ENCODE data around the gene PMM2.
"Not testable (repeated sequence)": the region's sequence is repeated elsewhere in the genome, so short reads cannot be mapped to it uniquely, and the experiment has no call there.

PMM2 gene

DNA sequence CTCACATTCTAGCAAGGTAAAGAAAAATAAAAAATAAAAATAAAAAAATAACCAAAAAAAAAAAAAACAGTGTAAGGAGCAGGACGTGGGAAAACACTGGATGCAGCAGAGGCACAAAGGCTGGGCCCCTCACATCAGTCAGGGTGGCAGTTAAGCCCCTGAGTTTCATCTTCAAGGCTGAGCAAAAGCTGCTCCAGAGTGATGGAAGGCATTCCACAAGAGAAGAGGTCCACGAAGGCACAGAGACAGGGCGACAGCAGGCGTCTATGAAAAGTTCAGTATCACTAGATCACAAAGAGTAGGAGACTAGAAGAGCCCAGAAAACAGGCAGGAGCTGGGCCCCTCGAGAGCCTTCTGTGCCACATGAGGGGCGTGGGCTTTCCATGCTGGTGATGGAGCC is 12.2 kb upstream of the PMM2 start:
- DNase-seq, result no peak

DNA sequence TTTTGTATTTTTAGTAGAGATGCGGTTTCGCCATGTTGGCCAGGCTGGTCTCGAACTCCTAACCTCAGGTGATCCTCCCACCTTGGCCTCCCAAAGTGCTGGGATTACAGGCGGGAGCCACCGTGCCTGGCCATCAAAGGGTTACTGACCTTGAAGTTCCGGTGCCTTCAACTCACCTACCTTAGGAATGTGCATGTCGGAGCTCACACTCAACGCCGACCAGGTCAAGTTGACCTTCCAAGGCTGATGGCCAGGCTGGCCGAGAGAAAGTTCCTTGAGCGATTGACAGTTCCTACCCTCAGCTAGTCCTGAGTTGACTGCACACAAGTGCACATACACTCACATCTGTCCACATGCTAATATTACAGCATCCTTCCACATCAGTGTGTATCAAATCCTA is 11.3 kb upstream of the PMM2 start:
- not testable (repeated sequence) for DNase-seq

DNA sequence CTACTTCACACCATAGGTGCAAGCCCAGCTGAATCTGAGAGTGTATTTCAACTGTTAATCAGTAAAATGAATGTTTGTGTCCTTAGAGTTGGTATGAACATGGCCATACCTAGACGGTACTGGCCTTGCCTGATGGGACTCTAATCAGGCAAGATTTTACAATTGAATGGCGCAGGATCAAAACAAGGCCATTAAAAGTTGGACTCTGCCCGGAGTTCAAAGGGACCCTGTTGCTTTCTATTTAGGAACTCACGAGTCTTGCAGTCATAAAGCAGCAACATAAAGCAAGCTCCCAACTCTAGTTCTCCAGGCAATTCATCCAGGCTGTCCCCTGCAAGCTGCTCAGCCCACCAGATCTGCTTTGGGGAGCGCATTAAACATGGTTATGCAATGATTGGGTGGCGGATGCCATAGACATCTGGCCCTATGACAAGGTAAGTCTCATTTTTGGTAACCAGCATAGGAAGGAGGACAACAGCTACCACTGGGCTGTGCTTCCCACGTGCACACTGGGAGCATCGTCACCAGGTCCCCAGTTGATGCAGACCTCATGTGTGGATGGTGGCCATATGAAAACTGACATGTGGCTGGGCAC is 9.0 kb upstream of the PMM2 start:
- no peak for DNase-seq

DNA sequence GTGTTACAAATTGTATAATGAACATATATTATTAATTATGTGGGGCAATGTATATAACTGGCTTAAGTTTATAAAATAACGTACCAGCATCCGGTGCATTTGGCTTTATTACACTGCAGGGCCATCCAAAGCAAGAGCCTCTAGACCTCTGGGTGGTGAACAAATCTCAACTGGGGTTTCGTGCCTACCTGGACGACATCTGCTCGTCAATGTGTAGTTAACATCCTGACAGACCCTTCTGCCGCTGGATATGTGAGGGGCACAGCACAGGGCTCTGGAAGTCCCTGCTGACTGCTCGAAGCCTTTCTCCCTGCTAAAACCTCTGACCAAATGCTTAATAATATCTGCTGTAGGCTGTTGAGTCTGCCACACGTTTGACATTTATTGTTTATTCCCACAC is 2.5 kb upstream of the PMM2 start:
- DNase-seq, result no peak

DNA sequence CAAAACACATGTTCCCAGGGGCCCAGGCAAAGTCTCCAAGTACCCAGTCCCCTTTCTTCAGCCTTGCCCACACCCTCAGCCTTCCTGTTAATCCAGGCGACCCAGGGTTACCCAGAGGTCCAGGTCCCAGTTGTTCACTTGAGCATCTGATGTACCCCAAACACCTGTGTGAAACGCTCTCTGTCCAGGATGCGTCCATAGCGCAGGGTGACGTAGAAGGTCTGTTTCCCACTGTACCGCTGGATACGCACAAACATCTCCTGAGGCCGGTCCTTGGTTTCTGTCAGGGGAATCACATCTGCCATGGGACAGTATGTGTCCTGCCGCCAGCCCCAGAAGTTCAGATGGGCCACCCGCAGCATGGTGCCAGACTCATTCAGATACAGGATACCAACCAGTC is 1.8 kb upstream of the PMM2 start:
- no peak for DNase-seq

DNA sequence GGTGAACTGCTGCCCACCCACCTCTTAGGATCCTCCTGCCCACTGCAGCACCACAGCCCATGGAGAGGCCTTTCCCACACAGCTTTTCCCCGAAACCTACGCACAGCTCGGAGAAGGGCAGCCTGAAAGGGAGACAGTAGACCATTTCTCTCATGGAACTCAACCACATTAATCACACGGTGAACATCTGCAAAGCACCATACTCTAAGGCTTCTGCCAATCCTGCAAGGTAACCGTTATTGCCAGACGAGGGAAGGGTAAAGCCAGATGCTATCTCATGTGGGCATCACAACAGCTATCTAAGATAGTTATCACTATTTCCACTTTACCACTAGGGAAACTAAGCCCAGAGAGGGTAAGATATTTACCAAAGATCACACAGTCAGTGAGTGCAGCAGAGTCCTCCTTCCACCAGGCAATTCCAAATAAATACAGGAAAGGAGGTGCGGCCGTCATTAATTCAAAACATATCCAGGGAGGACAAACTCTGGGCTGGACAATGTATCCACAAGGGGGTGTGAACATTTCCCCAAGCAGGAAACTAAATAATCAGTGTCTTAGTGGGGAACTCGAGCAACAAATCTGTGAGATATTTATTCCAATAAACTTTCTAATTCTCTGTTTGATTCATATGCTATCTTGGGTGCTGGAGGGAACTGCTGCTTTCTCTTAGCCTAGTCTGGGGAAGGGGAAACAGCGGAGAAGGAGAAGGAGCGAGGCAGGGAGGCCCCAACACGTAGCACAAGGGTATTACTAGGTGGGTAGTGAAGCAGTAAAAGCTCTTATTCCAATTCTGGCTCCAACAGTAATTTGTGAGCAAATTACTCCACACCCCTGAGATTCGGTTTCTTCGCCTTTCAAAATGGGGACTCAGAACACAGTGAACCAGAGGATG is 923 bp upstream of the PMM2 start:
- DNase-seq, result no peak

DNA sequence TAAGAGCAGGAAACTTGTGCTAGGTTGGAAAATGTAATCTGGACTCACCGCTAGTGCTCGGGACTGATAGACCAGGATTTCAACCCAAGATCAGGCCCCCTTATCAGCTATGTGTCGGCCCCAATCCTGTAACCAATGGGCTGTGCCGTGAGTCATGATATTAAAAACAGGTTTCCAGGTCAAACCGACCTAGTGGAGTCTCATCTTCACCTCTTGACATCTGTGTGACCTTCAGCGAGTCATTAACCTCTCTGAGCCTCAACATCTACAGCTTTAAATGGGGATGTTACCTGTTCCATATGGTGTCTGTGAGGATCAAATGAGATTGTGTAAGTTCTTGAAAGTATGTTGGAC is 512 bp downstream of the PMM2 start:
- no peak for DNase-seq

DNA sequence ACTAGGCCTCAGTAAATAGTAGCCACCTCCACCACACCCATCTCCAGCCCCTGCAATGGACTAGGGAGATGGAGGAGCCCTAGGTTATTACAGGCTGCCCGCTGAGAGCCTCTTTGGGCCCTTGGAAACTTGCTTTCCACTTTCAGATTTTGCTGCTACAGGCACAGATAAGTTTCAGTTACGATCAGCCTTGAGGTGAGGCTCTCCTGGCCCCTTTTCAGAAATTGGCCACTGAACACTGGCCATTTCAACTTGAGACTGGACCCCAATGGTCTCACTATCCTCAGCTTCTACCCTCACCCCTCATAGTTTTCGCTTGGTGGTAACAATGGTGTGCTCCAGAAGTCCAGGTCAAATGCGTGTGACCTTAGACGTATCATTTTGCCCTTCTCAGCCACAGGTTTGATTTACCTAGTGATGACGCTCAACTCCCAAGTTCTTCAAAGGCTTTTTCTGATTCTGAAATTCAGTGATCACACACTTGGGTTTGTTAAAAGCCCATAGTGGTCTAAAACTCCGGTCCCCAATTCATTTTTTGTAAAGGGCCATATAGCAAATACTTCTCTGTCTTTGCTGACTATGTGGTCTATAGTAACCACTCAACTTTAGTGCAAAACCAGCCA is 1.0 kb downstream of the PMM2 start:
- DNase-seq, result no peak

DNA sequence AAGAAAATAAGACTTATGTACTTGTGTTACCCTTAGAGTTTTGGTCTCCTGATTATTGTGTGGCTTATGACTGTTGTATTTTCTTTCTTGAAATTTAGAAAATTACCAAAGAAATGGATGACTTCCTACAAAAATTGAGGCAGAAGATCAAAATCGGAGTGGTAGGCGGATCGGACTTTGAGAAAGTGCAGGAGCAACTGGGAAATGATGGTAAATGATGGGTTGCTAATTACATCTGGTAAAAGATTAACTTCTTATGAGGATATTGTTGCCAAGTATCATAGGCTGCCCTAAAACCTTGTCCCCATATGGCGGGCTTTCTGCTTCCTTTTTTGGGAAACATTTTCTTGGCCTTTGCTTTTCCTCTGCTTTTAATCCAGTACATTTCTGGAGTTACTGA is 4.1 kb downstream of the PMM2 start:
- no peak for DNase-seq

DNA sequence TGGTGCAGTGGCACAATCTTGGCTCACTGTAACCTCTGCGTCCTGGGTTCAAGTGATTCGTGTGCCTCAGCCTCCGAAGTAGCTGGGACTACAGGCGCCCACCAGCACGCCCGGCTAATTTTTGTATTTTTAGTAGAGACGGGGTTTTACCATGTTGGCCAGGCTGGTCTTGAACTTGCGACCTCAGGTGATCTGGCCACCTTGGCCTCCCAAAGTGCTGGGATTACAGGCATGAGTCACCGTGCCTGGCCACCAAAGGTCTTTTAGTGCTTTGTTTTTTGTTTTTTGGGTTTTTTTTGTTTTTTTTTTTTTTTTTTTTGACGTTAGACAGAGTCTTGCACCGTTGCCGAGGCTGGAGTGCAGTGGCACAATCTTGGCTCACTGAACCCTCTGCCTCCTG is 6.1 kb downstream of the PMM2 start:
- not testable (repeated sequence) for DNase-seq

DNA sequence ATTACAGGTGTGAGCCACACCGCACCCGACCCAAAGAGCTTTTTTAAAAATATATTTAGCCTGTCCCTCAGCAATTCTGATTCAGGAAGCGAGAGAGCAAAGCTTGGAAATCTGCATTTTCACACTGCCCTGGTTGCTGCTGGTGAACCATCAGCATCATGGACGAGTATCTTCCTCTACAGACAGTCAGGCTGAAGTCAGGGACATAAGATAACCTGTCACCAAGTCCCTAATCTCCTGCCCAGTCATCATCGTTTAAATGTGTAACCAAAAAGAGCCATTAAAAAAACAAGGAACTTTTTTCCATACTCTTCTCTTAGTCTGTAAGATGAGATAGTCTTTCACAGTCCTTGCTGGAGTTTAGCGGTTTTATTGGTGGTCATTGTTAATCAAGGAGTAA is 6.7 kb downstream of the PMM2 start:
- DNase-seq, result no peak

DNA sequence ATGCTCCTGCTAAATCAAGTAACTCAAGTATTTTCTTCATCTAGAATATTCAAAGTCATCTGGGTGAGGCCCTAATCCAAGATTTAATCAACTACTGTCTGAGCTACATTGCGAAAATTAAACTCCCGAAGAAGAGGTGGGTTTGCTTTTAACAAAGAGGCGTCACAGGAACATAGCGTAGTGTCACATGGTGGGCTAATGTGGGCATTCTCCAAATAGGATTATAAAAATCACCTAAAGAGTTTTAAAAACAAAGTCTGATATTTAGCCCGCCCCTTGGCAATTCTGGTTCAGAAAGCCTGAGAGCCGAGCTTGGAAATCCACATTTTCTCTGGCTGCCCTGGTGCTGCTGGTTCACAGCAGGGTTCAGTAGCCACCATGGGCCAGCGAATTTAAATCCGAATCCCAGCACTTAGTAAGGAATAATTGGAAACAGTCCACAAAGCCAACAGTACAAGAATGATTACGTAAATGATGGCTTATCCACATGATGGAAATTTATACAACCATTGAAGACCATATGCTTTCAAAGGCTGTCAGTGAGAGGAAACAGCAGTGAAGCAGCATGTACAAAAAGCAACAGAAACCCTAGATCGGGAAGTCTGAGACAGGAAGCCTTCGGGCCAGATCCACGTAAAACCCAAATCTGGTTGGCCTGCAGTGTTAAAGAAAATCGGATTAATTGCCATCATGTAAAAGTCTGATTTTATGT is 8.8 kb downstream of the PMM2 start:
- no peak for DNase-seq

DNA sequence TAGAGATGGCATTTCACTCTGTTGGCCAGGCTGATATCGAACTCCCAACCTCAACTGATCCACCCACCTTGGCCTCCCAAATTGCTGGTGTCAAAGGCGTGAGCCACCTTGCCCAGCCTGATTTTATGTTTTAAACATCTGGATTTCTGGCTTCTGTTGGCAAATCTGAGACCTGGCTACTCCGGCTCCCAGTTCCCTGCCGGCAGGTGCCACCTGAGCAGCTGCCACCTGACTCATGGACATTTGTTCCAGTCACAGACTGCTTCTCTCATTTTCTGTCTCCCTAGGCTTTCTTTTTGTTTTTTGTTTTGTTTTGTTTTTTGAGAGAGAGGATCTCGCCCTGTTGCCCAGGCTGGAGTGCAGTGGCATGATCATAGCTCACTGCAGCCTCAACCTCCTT is 9.6 kb downstream of the PMM2 start:
- DNase-seq, result no peak

DNA sequence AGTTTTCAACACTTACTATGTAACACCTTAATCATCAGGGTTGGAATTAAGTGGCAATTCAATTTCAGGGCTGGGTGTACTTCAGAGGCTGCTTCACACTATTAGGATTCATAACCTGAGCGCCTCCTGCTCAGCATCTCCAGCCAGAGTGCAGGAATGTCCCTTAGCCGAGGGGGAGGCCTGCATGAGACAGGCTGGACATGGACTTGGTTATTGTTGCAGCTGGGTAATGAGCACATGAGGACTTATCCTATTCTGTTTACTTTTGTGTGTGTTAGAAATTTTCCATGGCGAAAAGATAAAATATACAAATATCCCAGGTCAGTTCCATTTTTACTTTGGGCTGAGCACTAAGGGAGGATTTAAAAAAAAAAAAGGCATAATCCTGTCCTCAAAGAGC is 10.4 kb downstream of the PMM2 start:
- no peak for DNase-seq

DNA sequence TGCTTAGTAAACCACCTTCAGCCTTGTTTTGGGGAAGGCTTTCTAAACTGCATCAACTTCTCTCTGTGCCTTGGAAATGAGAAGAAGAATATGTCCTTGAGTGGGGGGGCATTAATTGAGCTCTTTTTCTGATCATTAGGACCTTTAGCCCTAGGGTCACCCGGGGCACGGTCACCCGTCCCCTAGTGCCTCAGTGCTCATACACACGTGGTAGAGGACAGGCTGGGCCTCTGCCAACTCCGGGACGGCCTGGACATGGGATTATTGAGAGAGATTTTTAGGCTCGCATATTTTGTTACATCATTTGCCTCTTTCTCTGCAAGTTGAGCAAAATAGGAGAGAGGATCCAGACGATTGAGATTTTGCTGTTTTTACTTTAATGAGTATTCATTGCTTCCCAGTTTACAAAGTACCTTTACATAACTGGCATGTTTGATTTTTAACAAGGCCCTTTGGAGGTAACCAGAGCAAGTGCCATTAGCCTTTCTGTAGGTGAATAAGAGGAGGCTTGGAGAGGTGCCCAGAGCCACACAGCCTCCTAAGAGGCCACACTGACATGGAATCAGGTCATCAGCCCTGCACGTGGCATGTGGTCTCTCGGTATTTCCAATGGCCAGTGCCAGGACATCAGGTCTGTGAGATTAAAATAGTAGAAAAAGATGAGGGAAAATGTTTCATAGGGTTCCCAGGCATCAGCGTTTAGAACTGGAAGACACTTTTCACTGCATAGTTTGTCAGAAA is 11.1 kb downstream of the PMM2 start:
- DNase-seq, result no peak

DNA sequence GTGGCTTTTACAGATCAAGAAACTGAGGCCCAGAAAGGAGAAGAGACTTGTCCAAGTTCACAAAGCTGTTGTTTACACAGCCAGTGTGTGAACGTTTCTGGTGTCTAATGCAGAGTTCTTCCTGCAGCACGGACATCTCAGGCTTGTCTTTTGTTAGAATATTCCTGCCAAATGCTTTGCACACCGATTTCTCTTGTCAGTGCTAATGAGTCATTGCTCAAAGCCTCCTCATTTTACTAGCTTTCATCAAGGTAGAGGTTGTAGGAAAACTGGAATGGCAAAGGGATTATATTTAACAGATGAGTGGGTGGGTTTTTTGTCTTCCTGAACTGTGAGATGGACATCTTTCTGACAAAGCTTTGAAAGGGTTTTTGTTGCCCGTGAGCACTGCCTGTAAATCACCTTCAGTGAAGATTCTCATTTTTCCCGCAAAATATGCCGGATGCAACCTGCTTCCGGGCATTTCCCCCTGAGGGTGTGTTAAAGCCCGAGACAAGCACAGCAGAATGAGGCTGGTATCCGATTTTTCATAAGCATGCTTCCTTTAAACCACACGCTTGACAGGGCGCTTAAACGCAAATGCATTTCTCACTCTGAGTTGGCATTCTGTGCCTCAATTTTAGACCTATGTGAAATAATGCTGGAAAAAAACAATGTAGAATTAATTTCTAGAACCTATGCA is 14.7 kb downstream of the PMM2 start:
- no peak for DNase-seq

DNA sequence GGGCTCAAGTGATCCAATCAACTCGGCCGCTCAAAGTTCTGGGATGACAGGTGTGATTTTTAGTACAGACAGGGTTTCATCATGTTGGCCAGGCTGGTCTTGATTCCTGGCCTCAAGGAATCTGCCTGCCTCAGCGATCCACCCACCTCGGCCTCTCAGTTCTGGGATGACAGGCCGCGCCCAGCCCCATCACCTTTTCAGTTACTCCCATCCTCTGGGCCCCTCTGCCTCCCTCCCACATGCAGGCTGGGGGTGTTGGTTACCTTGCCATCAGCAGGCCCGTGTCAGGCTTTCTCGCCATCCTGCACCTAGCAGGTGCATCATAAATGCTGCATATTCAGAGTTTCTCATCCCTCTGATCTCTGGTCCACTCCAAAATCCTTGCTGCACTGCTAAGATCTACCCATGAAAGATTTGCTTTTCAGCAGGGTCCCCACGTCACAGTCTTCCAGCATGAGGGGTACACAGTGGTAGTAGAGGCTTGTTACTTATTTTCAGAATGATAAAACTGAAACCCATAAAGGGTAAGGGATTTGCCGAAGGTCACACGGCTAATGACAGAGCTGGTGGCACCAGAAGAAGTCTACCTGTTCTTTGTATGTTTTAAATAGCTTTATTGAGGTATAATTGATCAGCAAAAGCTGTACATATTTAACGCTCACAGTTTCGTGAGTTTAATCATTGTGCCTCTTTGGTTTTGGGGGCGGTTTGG is 16.6 kb downstream of the PMM2 start:
- no peak for DNase-seq

DNA sequence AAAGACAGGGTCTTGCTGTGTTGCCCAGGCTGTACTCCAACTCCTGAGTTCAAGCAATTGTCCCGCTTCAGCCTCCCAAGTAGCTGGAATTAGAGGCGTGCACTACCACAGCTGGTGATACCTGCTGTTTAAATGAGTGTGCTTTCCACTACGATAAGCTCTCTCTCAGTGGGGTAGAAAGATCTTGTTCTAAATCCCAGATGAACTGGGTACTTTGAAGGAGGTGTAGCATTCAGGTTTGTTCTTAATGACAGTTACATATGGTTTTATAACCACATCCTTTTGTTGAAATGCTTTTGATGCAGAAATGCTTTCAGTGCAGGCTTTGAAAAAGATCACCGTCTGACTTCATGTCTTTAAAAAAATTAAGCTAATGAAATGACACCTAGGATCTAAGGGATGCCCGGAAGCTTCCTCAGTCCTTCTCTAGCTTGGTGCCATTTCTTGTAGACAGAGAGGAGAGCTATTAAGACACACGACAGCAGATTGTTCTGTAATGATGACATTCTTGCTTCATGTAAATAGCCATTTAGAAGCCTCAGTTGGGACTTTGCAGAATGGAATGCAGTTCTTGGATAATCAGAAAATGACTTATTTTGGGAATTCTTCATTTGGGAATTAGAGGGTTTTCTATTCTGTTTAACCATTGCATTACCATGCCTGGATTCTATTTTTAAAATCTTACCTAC is 19.5 kb downstream of the PMM2 start:
- no peak for DNase-seq

DNA sequence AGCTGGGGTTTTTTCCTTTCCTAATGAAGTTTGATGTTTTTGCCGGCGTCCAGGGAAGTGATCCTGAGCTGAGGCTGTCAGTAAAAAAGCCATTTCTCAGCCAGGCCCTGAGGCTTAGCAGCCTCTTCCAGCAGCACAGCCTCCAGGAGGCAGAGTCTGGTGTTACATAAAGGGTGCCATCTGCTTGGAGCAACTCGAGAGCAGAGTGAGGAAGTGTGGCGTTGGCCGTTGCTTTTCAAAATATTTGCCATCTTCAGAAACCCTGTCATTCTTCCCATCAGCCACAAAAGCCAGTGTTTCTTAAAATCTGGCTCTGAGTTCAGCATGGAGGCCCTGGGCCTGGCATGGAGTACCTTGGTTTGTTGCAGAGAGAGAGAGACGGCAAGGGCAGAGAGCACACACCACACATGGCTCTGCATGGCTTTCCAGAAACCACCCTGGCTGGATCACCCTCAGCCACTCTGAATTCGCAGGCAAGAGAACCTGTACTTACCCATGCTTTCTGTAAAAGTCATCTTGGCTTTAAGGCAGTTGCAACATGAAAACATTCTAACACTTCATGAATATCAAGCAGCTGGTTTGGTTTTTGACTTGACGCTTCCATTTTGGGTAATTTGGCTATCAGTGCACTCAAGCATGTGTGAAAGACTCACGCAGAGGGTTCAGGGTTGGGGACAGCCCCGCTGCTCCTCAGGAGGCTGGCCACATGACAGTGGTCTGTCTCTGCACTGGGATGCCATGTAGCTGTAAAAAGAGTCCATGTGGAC is 21.0 kb downstream of the PMM2 start:
- DNase-seq, result no peak

DNA sequence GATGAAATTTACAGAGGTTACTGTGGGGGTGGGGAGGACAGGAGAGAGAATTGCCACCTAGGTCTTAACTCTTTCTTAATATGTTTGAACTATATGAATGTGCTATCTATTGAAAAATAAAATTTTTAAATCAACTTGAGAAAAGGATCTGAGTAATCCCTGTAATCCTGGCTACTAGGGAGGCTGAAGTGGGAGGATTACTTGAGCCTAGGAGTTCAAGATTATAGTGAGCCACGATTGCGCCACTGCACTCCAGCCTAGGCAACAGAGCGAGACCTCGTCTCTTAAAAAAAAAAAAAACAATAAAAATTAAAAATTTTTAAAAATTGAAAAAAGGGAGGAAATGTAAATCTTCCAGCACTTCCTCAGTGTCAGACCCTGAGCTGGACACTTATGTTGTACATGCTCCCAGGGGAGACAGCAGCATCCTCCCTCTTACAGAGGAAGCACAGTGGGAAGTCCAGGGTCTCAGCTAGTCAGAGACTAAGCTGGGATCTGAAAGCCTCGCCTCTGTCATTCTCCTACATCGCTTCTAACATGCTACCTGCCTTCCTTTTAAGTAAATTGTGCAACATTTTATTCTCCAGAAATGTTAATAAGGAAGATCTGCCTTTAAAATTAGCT is 21.9 kb downstream of the PMM2 start:
- DNase-seq, result no peak
